Ovary (tissue), 3 donors: ENCODE results near the gene RFFL.

Experiments used
- EP300 ChIP-seq: sonication (generic); formaldehyde crosslinking; IDR thresholded peaks from one replicate; pipeline ENCODE4 v1.6.1; 2017; ENCODE audit warnings: antibody characterized with exemption
- POLR2A ChIP-seq: fragments of 450-650 bp; IDR thresholded peaks from one replicate; pipeline ENCODE4 v1.6.1; 2017; ENCODE audit warnings: antibody characterized with exemption, mild to moderate bottlenecking, moderate library complexity
- TF ChIP-seq, protein P1 (sequence below), 3 donors: fragments of 450-650 bp in 2 of 3; fragments of 200-600 bp in 1 of 3; IDR thresholded peaks; one replicate each; pipeline versions ENCODE4 v1.5.1 to v1.8.0; 2016 to 2022; ENCODE audit warnings: antibody characterized with exemption in 3 of 3, mild to moderate bottlenecking in 1 of 3
- donor health status: DM: no; HTN: no; CAD: no.

DNA sequence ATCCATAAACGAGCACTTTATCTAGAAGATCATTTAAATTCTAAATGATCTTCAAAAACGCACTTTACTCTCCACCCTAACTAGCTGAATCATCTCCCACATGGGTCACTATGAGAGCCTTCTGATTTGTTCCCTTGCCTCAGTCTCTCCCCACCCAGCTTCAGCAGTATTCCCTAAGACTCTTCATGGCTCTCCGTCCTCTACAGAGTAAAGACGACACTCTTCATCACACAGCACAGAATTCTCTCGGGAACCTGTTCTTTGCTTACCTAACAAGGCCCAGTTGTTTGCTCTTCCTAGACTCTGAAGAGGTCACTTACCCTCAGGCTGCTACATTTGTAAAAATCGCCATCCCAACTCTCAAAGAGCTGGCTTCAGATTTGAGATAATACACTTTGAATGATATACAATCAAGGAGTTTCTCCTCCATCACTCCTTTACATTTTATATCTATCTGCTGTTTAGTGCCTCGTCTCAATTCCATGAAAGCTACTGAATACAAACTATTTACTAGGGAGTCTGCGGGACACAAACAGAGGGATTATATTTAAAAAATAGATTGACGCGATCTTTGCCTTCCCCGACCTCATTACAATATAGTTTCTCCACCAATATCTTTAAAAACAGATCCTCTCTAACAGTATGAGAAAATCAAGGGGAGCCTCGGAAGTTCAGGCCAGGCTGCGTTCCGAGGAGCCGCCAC is 83.7 kb downstream of the RFFL start:
- TF ChIP-seq, protein P1, sequence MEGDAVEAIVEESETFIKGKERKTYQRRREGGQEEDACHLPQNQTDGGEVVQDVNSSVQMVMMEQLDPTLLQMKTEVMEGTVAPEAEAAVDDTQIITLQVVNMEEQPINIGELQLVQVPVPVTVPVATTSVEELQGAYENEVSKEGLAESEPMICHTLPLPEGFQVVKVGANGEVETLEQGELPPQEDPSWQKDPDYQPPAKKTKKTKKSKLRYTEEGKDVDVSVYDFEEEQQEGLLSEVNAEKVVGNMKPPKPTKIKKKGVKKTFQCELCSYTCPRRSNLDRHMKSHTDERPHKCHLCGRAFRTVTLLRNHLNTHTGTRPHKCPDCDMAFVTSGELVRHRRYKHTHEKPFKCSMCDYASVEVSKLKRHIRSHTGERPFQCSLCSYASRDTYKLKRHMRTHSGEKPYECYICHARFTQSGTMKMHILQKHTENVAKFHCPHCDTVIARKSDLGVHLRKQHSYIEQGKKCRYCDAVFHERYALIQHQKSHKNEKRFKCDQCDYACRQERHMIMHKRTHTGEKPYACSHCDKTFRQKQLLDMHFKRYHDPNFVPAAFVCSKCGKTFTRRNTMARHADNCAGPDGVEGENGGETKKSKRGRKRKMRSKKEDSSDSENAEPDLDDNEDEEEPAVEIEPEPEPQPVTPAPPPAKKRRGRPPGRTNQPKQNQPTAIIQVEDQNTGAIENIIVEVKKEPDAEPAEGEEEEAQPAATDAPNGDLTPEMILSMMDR (IDR thresholded peaks at IDR 0.05) = no peak
- TF ChIP-seq EP300 = no peak
- no peak for TF ChIP-seq POLR2A
